Measurements from ENCODE around the gene JAKMIP1. TPM values are rescaled to one million over a fixed set of nuclear protein-coding genes. Genes with fewer than 3 reads are reported as not detected.

The JAKMIP1 gene
- polyA plus RNA-seq, 3 donors from 2014 or later = 1.2 to 7.9 (median 6.5) TPM

- peaks cover 0 to 3% (median 3%) of the 10 kb centered on the region in 3 donors for H3K27me3 Mint-ChIP-seq (ENCODE audit: low read depth in 3 of 3)
- no peak overlapping the region for H3K27ac Mint-ChIP-seq
- H3K36me3 Mint-ChIP-seq = no peaks in the 10 kb centered on the region
- DNase-seq = no peak
- no peak overlapping the region for H3K4me3 Mint-ChIP-seq
- peaks cover 0 to 7% of the 10 kb centered on the region in 2 donors for H3K4me1 Mint-ChIP-seq
- no peaks in the 10 kb centered on the region for H3K9me3 Mint-ChIP-seq
Observed at GRCh38 chr4:6118201-6118600, 82.1 kb downstream of the JAKMIP1 start.

DNA sequence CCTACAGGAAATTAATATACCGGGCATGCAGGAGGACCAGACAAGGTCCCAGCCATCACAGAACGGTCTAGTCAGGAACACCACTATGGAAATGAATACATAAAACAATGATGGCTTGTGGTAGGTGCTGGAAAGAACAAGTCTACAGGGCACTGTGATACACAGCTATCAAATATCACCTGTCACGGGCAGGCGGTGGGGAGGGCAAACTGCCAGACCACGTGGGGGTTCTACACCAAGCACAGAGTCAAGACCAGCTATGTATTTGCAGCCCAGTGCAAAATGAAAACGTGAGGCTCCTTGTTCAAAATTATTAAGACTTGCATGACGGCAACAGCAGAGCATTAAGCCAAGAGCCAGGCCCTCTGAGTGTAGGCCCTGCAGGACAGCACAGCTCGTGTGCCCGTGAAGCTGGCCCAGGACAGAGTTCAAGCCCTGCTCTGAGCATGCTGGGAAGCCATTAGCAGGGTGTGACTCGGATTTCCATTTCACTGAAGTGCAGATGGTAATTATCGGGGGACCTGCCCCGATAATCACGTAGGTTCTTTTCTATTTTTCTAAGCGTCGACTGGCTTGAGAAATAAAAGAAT lies 83.6 kb downstream of the JAKMIP1 start:
- Mint-ChIP-seq H3K9me3 (no peaks in the 10 kb centered on the region), H3K27ac (no peak overlapping the region), H3K36me3 (no peaks in the 10 kb centered on the region), H3K27me3 (ENCODE audit: low read depth in 3 of 3) (peaks cover 0 to 3% (median 3%) of the 10 kb centered on the region in 3 donors), H3K4me3 (no peak overlapping the region), H3K4me1 (peaks cover 0 to 7% of the 10 kb centered on the region in 2 donors)
- DNase-seq = no peak

DNA sequence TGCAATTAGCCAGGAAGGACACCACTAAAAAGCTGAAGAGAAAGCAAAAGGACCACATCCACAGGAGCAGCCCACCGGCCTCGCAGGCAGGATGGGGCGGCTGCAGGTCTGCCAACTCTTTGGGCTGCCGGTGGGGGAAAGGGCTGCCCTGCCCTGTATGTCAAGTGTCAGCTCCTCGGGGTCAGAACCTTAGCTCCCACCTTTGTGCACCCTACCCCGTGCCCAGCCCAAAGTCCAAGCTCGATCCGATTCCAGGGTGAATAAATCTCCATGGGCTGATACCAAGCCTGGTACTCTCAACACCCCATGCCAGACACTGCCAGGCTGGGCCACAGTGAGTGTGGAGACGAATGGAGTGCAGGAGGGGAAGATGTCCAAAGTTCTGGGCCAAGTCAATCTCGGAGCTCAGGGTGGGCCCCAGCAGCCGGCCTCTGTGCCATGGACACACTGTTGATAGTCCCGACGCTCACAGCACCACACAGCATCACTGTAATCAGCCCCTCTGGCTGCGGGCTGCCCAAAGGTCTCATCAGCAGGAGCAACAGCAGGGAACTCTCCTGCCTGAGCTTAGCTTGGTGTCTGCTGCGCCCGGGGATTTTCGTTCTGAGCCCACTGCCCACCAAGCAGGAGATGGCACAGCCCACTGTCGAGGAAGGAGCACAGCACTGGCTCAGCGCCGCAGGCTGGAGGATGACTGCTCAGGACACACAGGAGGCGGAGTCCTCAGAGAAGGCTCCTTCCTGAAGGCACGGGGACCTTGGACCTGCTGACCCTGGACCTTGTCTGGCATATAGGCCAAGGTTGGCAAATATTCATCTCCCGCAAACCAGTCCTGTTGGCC lies 84.4 kb downstream of the JAKMIP1 start:
- no peak for DNase-seq
- H3K36me3 Mint-ChIP-seq = no peaks in the 10 kb centered on the region
- H3K27me3 Mint-ChIP-seq (ENCODE audit: low read depth in 3 of 3) = peaks cover 2 to 5% (median 3%) of the 10 kb centered on the region in 3 donors
- no peak overlapping the region for H3K4me3 Mint-ChIP-seq
- peaks cover 0 to 7% of the 10 kb centered on the region in 2 donors for H3K4me1 Mint-ChIP-seq
- no peaks in the 10 kb centered on the region for H3K9me3 Mint-ChIP-seq
- no peak overlapping the region for H3K27ac Mint-ChIP-seq

DNA sequence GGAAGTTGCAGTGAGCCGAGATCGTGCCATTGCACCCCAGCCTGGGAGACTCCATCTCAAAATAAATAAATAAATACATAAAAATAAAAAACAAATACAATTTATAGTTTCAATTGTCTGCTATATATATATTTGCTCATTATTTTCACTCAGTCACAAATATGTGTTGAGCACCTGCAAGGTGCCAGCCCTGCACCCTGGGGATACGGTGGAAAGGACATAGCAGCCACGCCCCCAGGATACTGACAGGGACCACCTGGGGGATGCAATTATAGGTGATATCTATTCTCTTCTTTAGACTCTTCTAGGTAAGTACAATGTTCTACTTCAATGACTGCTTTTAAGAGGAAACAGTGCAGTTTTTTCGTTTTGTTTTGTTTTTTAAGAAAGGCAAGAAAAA lies 85.0 kb downstream of the JAKMIP1 start:
- Mint-ChIP-seq H3K9me3 (no peaks in the 10 kb centered on the region), H3K27ac (no peak overlapping the region), H3K27me3 (ENCODE audit: low read depth in 3 of 3) (peaks cover 2 to 5% (median 3%) of the 10 kb centered on the region in 3 donors), H3K4me3 (no peak overlapping the region), H3K36me3 (no peaks in the 10 kb centered on the region), H3K4me1 (peaks cover 0 to 7% of the 10 kb centered on the region in 2 donors)
- no peak for DNase-seq

DNA sequence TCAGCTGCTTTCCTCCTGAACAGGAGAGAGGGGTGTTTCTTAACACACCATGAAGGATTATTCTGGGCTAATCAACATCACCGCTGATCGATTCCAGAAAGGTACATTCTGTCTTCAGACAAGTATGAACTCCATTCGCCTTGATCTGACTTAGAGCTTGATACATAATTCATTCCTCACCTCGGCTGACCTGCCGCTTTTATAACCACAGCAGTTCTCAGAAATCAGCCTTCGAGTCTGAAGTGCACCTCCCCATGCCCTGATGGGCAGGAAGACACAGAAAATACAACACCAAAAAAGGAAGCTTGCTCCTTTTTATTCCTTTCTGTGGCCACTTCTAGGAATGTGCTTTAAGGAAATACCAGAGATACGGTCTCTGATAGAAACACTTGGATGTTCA lies 85.7 kb downstream of the JAKMIP1 start:
- no peak for DNase-seq
- H3K9me3 Mint-ChIP-seq = no peaks in the 10 kb centered on the region
- peaks cover 0 to 7% of the 10 kb centered on the region in 2 donors for H3K4me1 Mint-ChIP-seq
- H3K27ac Mint-ChIP-seq = peak overlapping the region in 1 of 6 donors; percentile 71
- no peaks in the 10 kb centered on the region for H3K36me3 Mint-ChIP-seq
- no peak overlapping the region for H3K4me3 Mint-ChIP-seq
- H3K27me3 Mint-ChIP-seq (ENCODE audit: low read depth in 3 of 3) = peaks cover 2 to 4% (median 3%) of the 10 kb centered on the region in 3 donors

- no peaks in the 10 kb centered on the region for H3K9me3 Mint-ChIP-seq
- peak overlapping the region in 3 of 6 donors; percentile 32 to 46 (median 46) for H3K27ac Mint-ChIP-seq
- DNase-seq = no peak
- no peaks in the 10 kb centered on the region for H3K36me3 Mint-ChIP-seq
- peaks cover 0 to 7% of the 10 kb centered on the region in 2 donors for H3K4me1 Mint-ChIP-seq
- no peak overlapping the region for H3K4me3 Mint-ChIP-seq
- H3K27me3 Mint-ChIP-seq (ENCODE audit: low read depth in 3 of 3) = peaks cover 2 to 3% (median 2%) of the 10 kb centered on the region in 3 donors
Observed at GRCh38 chr4:6114181-6114580, 86.2 kb downstream of the JAKMIP1 start.

- peaks cover 0 to 2% (median 0%) of the 10 kb centered on the region in 3 donors for H3K36me3 Mint-ChIP-seq
- no peak for DNase-seq
- peaks cover 2 to 3% (median 2%) of the 10 kb centered on the region in 3 donors for H3K27me3 Mint-ChIP-seq (ENCODE audit: low read depth in 3 of 3)
- H3K27ac Mint-ChIP-seq = peak overlapping the region in 1 of 6 donors; percentile 46
- H3K4me3 Mint-ChIP-seq = no peak overlapping the region
- peaks cover 0 to 7% of the 10 kb centered on the region in 2 donors for H3K4me1 Mint-ChIP-seq
- H3K9me3 Mint-ChIP-seq = no peaks in the 10 kb centered on the region
Observed at GRCh38 chr4:6113641-6114040, 86.7 kb downstream of the JAKMIP1 start.

DNA sequence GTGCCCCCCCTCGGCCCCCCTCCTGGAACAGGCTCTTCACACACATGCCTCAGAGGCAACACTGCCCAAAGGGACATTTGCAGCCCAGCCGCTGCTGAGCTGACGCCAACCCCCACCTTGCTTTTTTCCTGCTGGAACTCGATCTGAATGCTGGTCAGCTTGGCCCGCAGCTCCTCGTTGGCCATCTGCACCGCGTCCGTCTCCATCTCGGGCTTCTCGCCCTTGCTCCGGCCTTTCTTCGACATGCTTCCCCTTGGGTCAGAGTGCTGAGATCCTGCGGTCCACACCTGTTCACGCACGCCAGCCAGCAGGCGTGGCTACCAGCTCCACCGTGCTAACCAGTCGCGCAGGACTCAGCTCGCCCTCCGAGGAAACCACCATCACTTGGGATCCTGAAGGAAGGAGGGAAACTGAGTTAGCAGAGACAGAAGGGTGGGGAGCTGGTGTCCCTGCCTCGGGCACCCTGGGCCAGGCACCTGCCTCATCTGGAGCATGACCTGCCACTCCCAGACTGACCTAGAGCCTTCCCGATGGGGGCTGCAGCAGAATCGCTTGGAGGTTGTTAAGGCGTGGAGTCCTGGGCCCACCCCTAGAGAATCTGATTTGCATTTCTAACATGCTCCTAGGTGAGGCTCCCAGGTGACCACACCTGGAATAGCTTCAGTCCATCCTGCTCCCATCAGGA lies 87.6 kb downstream of the JAKMIP1 start:
- H3K4me1 Mint-ChIP-seq = peaks cover 0 to 7% of the 10 kb centered on the region in 2 donors
- no peaks in the 10 kb centered on the region for H3K9me3 Mint-ChIP-seq
- H3K4me3 Mint-ChIP-seq = no peak overlapping the region
- peaks cover 0 to 5% (median 0%) of the 10 kb centered on the region in 3 donors for H3K36me3 Mint-ChIP-seq
- no peak overlapping the region for H3K27ac Mint-ChIP-seq
- no peak for DNase-seq
- peaks cover 2 to 3% (median 2%) of the 10 kb centered on the region in 3 donors for H3K27me3 Mint-ChIP-seq (ENCODE audit: low read depth in 3 of 3)

GRCh38 chr4:6111354-6111960 lies 88.9 kb downstream of the JAKMIP1 start:
- no peak for DNase-seq
- H3K27me3 Mint-ChIP-seq (ENCODE audit: low read depth in 3 of 3) = peaks cover 2 to 3% (median 2%) of the 10 kb centered on the region in 3 donors
- H3K36me3 Mint-ChIP-seq = peaks cover 0 to 5% (median 4%) of the 10 kb centered on the region in 3 donors
- no peaks in the 10 kb centered on the region for H3K9me3 Mint-ChIP-seq
- H3K4me1 Mint-ChIP-seq = peaks cover 0 to 6% of the 10 kb centered on the region in 2 donors
- no peak overlapping the region for H3K27ac Mint-ChIP-seq
- no peak overlapping the region for H3K4me3 Mint-ChIP-seq

DNA sequence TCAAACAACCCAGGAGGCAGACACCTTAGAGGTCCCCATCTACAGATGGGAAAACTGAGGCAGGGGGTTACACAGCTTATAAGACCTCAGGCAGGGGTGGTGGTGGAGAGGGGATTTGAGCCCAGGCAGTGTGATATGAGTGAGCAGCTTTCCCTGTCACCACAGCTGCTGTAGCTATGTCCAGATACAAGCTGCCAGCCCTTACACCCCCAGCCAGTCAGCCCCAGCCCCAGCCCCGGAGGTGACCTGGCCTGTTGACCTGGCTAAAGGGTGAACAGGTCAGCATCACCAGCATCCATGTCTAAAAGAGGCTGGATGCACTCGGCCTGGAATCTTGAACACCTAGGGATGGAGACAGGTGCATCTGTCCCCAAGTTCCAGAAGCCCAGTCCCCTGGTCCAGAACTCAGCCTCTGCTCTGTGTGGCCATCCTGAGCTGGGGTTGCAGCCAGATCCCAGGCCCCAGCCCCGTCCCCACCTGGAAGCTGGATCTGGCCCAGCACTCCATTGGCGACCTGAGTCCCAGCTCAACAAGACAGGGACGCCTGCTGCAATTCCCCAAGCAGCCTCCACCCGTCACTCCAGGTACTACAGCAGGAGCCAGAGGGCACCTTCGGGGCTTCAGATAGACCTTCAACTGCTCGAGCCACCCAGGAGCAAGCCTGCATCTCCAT lies 89.5 kb downstream of the JAKMIP1 start:
- H3K4me1 Mint-ChIP-seq = peaks cover 0 to 6% of the 10 kb centered on the region in 2 donors

GRCh38 chr4:6109842-6110560 lies 90.3 kb downstream of the JAKMIP1 start:
- no peak for DNase-seq
- Mint-ChIP-seq H3K27me3 (ENCODE audit: low read depth in 3 of 3) (peaks cover 0 to 3% (median 2%) of the 10 kb centered on the region in 3 donors), H3K9me3 (no peaks in the 10 kb centered on the region), H3K36me3 (peaks cover 0 to 9% (median 5%) of the 10 kb centered on the region in 3 donors), H3K27ac (no peak overlapping the region), H3K4me1 (peaks cover 0 to 6% of the 10 kb centered on the region in 2 donors), H3K4me3 (no peak overlapping the region)

More for the DNA sequence above, 89.5 kb downstream of the JAKMIP1 start:
- DNase-seq = no peak
- Mint-ChIP-seq H3K4me3 (no peak overlapping the region), H3K27me3 (ENCODE audit: low read depth in 3 of 3) (peaks cover 2 to 3% (median 2%) of the 10 kb centered on the region in 3 donors), H3K36me3 (peaks cover 0 to 9% (median 5%) of the 10 kb centered on the region in 3 donors), H3K27ac (no peak overlapping the region), H3K9me3 (no peaks in the 10 kb centered on the region)

DNA sequence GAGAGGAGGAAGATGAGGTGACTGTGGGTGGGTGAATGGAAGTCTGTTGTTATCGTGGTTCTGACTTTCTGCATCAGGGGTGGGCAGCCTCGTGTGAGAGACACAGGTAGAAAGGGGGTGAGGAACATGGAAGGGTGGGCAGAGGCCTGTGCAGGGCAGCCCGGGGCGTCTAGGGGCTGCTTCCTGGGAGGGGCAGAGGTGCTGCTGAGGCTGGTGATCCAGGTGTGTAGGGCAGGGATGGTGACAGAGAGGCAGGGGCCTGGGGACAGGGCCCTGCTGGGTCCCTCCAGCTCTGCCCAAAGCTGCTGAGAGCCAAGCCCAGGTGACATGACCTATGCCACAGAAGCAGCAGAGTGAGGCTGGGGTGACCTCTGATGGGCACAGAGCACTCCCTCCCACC lies 92.5 kb downstream of the JAKMIP1 start:
- Mint-ChIP-seq H3K4me1 (no peaks in the 10 kb centered on the region), H3K27me3 (ENCODE audit: low read depth in 3 of 3) (peaks cover 0 to 3% (median 2%) of the 10 kb centered on the region in 3 donors), H3K9me3 (no peaks in the 10 kb centered on the region), H3K27ac (no peak overlapping the region), H3K36me3 (peaks cover 0 to 11% (median 9%) of the 10 kb centered on the region in 3 donors), H3K4me3 (no peak overlapping the region)
- no peak for DNase-seq
